NCI-H2029 treated with DMSO at 0.1 percent for 48 hours (cell line): ENCODE data around the gene FKBP4.
A peak's percentile ranks its signal among the peaks of the same experiment; 100 is the strongest.
"Not testable (repeated sequence)": the region's sequence is repeated elsewhere in the genome, so short reads cannot be mapped to it uniquely, and the experiment has no call there.

ENCODE experiments used
- DNase-seq: peaks from one replicate; lab custom pipeline; 2025; lab: John Stamatoyannopoulos, UW

FKBP4 gene

GRCh38 chr12:2794736-2795289 lies at the start of gene FKBP4:
Gene FKBP4, plus strand, starts transcription at chr12:2794970. Its CDS starts 170 bp downstream, at chr12:2795140.
- DNase-seq, result peak; percentile 42

GRCh38 chr12:2745655-2746054 lies 49.1 kb upstream of the FKBP4 start:
- no peak for DNase-seq

GRCh38 chr12:2749580-2749979 lies 45.2 kb upstream of the FKBP4 start:
- DNase-seq, result no peak

GRCh38 chr12:2750185-2750584 lies 44.6 kb upstream of the FKBP4 start:
- DNase-seq, result no peak

GRCh38 chr12:2751230-2751629 lies 43.5 kb upstream of the FKBP4 start:
- no peak for DNase-seq

- no peak for DNase-seq
These were observed 43.1 kb upstream of the FKBP4 start for GRCh38 chr12:2751686-2752085.

- DNase-seq, result no peak
These were observed 41.9 kb upstream of the FKBP4 start for GRCh38 chr12:2752676-2753371.

- DNase-seq, result no peak
These were observed 41.2 kb upstream of the FKBP4 start for GRCh38 chr12:2753536-2753935.

- no peak for DNase-seq
These were observed 40.6 kb upstream of the FKBP4 start for GRCh38 chr12:2754208-2754607.

GRCh38 chr12:2756756-2757155 lies 38.0 kb upstream of the FKBP4 start:
- no peak for DNase-seq

- DNase-seq, result no peak
These were observed 35.0 kb upstream of the FKBP4 start for GRCh38 chr12:2759733-2760132.

GRCh38 chr12:2764398-2764797 lies 30.4 kb upstream of the FKBP4 start:
- peak; percentile 21 for DNase-seq

GRCh38 chr12:2765052-2765451 lies 29.7 kb upstream of the FKBP4 start:
- no peak for DNase-seq

GRCh38 chr12:2765608-2766007 lies 29.2 kb upstream of the FKBP4 start:
- DNase-seq, result no peak

- no peak for DNase-seq
These were observed 26.4 kb upstream of the FKBP4 start for GRCh38 chr12:2768224-2768961.

- peak; percentile 16 for DNase-seq
These were observed 24.8 kb upstream of the FKBP4 start for GRCh38 chr12:2769866-2770533.

- DNase-seq, result not testable (repeated sequence)
These were observed 24.2 kb upstream of the FKBP4 start for GRCh38 chr12:2770544-2770943.

- DNase-seq, result no peak
These were observed 22.4 kb upstream of the FKBP4 start for GRCh38 chr12:2772370-2772769.

GRCh38 chr12:2773199-2773875 lies 21.4 kb upstream of the FKBP4 start:
- DNase-seq, result no peak

GRCh38 chr12:2775431-2775830 lies 19.3 kb upstream of the FKBP4 start:
- no peak for DNase-seq

- no peak for DNase-seq
These were observed 18.5 kb upstream of the FKBP4 start for GRCh38 chr12:2776129-2776806.

GRCh38 chr12:2779281-2779680 lies 15.5 kb upstream of the FKBP4 start:
- no peak for DNase-seq
